Keratinocyte (primary cell): ENCODE measurements around the gene MAML2. TPM values are rescaled to one million over a fixed set of nuclear protein-coding genes. Genes with fewer than 3 reads are reported as not detected.

Experiments
- DNase-seq: peaks from one replicate; pipeline ENCODE4 v3.0.0-alpha.2; 2011; ENCODE audit warnings: low read depth, missing footprints, low spot score
- FAIRE-seq: peaks from 2 replicates; lab custom pipeline; 2011; peaks lifted over from hg19 to GRCh38; lab: Jason Lieb, UNC
- H2AFZ ChIP-seq: 2 replicates; pipeline ENCODE4 v1.6.0; 2012; ENCODE audit warnings: low read length, control low read depth, inconsistent platforms; ENCODE audit not compliant: control insufficient read depth
- H3K27ac ChIP-seq: 2 replicates; pipeline ENCODE4 v1.5.1; 2011; ENCODE audit warnings: low read length; ENCODE audit not compliant: control insufficient read depth, insufficient read depth
- H3K27me3 ChIP-seq: 3 replicates; pipeline ENCODE4 v1.6.0; 2011; ENCODE audit warnings: low read length; ENCODE audit not compliant: control insufficient read depth, insufficient read depth; ENCODE audit errors: extremely low read depth
- H3K36me3 ChIP-seq, 2 experiments: 2 replicates in 1 of 2; 3 replicates in 1 of 2; pipeline ENCODE4 v1.5.1; 2011; ENCODE audit warnings: low read length in 2 of 2, mild to moderate bottlenecking in 1 of 2; ENCODE audit not compliant: control insufficient read depth in 2 of 2, insufficient read depth in 2 of 2; ENCODE audit errors: extremely low read depth in 1 of 2
- H3K4me1 ChIP-seq: 3 replicates; pipeline ENCODE4 v1.5.1; 2011; ENCODE audit warnings: low read length; ENCODE audit not compliant: control insufficient read depth, insufficient read depth; ENCODE audit errors: extremely low read depth
- H3K4me2 ChIP-seq: 3 replicates; pipeline ENCODE4 v1.6.0; 2011; ENCODE audit warnings: low read depth, low read length; ENCODE audit not compliant: control insufficient read depth, insufficient read depth; ENCODE audit errors: extremely low read depth
- H3K4me3 ChIP-seq, 3 experiments: fragments of 200-600 bp in 1 of 3; sonication (generic) in 1 of 3; 2 replicates in 2 of 3; 3 replicates in 1 of 3; pipeline ENCODE4 v1.5.1; 2011 to 2016; ENCODE audit warnings: low read length in 3 of 3, mild to moderate bottlenecking in 3 of 3, control low read depth in 2 of 3, inconsistent platforms in 1 of 3, low read depth in 1 of 3, mixed read lengths in 1 of 3, mixed run types in 1 of 3, moderate library complexity in 1 of 3; ENCODE audit not compliant: control insufficient read depth in 2 of 3, insufficient read depth in 2 of 3; ENCODE audit errors: extremely low read depth in 1 of 3
- H3K79me2 ChIP-seq: 2 replicates; pipeline ENCODE4 v1.6.0; 2012; ENCODE audit warnings: low read length; ENCODE audit not compliant: control insufficient read depth, insufficient read depth
- H3K9ac ChIP-seq: 3 replicates; pipeline ENCODE4 v1.6.0; 2011; ENCODE audit warnings: low read length; ENCODE audit not compliant: control insufficient read depth, insufficient read depth; ENCODE audit errors: extremely low read depth
- H3K9me1 ChIP-seq: 3 replicates; pipeline ENCODE4 v1.6.0; 2011; ENCODE audit warnings: low read length; ENCODE audit not compliant: control insufficient read depth, insufficient read depth; ENCODE audit errors: extremely low read depth
- H3K9me3 ChIP-seq: 2 replicates; pipeline ENCODE4 v1.5.1; 2012; ENCODE audit warnings: low read depth, low read length; ENCODE audit not compliant: control insufficient read depth
- H4K20me1 ChIP-seq: 3 replicates; pipeline ENCODE4 v1.6.0; 2011; ENCODE audit warnings: low read length; ENCODE audit not compliant: control insufficient read depth, insufficient read depth; ENCODE audit errors: extremely low read depth
- CTCF ChIP-seq, 3 experiments: IDR thresholded peaks in 1 of 3; conservative IDR thresholded peaks in 1 of 3; optimal IDR thresholded peaks in 1 of 3; 2 replicates in 2 of 3; 3 replicates in 1 of 3; pipeline versions ENCODE3 to v1.5.1; 2011; ENCODE audit warnings: low read length in 3 of 3, mild to moderate bottlenecking in 3 of 3, moderate library complexity in 2 of 3, control low read depth in 1 of 3, inconsistent platforms in 1 of 3; ENCODE audit not compliant: insufficient read depth in 2 of 3; ENCODE audit errors: extremely low read depth in 1 of 3
- EZH2 ChIP-seq: IDR thresholded peaks from one replicate; pipeline ENCODE4 v1.6.1; 2012; ENCODE audit warnings: inconsistent platforms, mild to moderate bottlenecking, low read length, moderate library complexity
- dilution Hi-C: fragments of 300-500 bp; cut with MboI; formaldehyde crosslinking; loops from one replicate; pipeline ENCODE4 v1.7.0; 2020; ENCODE audit warnings: low sequenced_read_pairs; ENCODE audit not compliant: extremely low pct_ligation_motif_present
- polyA plus RNA-seq, 5 experiments: library from polyadenylated mRNA; depleted of rRNA in 3 of 5; stranded (reverse) in 3 of 5; stranded (forward) in 1 of 5; unstranded in 1 of 5; fragments of >200 nt; gene quantifications; 1 replicate in 1 of 5; 2 replicates in 3 of 5; 3 replicates in 1 of 5; pipeline versions ENCODE4 v1.2.1 to v1.2.3, GENCODE V29; 2011 to 2012; ENCODE audit warnings: missing spikeins in 2 of 5, low read depth in 1 of 5, low replicate concordance in 1 of 5

Gene MAML2
- polyA plus RNA-seq, 1 donor (not counting 4 experiments of a cell fraction or from before 2014, with no cell fraction given) = 4.2 TPM

- Histone ChIP-seq H3K9ac (no peak overlapping the region), H4K20me1 (no peaks in the 10 kb centered on the region), H3K4me3 (no peak overlapping the region), H2AFZ (no peak overlapping the region), H3K36me3 (no peaks in the 10 kb centered on the region), H3K4me2 (no peak overlapping the region), H3K9me3 (no peaks in the 10 kb centered on the region), H3K9me1 (no peaks in the 10 kb centered on the region), H3K4me1 (no peaks in the 10 kb centered on the region), H3K79me2 (no peaks in the 10 kb centered on the region), H3K27ac (no peak overlapping the region), H3K27me3 (no peaks in the 10 kb centered on the region)
- TF ChIP-seq CTCF (optimal IDR thresholded peaks at IDR 0.05 in 1 of 3, IDR thresholded peaks at IDR 0.05 in 1 of 3, conservative IDR thresholded peaks at IDR 0.05 in 1 of 3; ENCODE audit: extremely low read depth in 1 of 3, insufficient read depth in 2 of 3, low read length in 3 of 3) (no peak), EZH2 (no peak)
- dilution Hi-C loops = no loop called here
- FAIRE-seq (no peak), DNase-seq (no peak)
Measured at GRCh38 chr11:96075532-96075959, 267.4 kb downstream of the MAML2 start.

GRCh38 chr11:96074551-96075310, 268.3 kb downstream of the MAML2 start:
- Histone ChIP-seq H2AFZ (no peak overlapping the region), H3K9me3 (no peaks in the 10 kb centered on the region), H3K27ac (no peak overlapping the region), H3K4me2 (no peak overlapping the region), H3K79me2 (no peaks in the 10 kb centered on the region), H3K36me3 (no peaks in the 10 kb centered on the region), H3K4me3 (no peak overlapping the region), H3K9me1 (no peaks in the 10 kb centered on the region), H3K27me3 (no peaks in the 10 kb centered on the region), H3K4me1 (no peaks in the 10 kb centered on the region), H3K9ac (no peak overlapping the region), H4K20me1 (no peaks in the 10 kb centered on the region)
- dilution Hi-C loops = no loop called here
- FAIRE-seq = no peak
- no peak for DNase-seq
- TF ChIP-seq EZH2 = no peak
